GM12872 (cell line): Measurements from ENCODE around the gene SERGEF.

Source experiments
- TF ChIP-seq, protein P1 (sequence below): IDR thresholded peaks from 3 replicates; pipeline ENCODE4 v1.5.1; 2011; ENCODE audit warnings: low read depth, mild to moderate bottlenecking, low read length, moderate library complexity; ENCODE audit not compliant: insufficient read depth

SERGEF gene

DNA sequence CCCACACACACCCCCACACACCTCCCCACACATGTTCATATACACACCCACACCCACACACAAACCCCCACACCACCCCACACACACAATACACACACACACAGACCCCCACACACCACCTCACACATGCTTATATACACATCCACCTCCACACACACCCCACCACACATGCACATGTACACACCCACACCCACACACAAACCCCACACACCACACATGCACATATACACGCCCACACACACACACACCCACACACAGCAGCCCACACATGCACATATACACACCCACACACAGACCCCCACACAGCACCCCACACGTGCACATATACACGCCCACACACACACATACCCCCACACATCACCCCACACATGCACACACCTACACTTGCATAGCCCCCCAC is 249.1 kb downstream of the SERGEF start:
- TF ChIP-seq, protein P1, sequence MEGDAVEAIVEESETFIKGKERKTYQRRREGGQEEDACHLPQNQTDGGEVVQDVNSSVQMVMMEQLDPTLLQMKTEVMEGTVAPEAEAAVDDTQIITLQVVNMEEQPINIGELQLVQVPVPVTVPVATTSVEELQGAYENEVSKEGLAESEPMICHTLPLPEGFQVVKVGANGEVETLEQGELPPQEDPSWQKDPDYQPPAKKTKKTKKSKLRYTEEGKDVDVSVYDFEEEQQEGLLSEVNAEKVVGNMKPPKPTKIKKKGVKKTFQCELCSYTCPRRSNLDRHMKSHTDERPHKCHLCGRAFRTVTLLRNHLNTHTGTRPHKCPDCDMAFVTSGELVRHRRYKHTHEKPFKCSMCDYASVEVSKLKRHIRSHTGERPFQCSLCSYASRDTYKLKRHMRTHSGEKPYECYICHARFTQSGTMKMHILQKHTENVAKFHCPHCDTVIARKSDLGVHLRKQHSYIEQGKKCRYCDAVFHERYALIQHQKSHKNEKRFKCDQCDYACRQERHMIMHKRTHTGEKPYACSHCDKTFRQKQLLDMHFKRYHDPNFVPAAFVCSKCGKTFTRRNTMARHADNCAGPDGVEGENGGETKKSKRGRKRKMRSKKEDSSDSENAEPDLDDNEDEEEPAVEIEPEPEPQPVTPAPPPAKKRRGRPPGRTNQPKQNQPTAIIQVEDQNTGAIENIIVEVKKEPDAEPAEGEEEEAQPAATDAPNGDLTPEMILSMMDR: no peak

DNA sequence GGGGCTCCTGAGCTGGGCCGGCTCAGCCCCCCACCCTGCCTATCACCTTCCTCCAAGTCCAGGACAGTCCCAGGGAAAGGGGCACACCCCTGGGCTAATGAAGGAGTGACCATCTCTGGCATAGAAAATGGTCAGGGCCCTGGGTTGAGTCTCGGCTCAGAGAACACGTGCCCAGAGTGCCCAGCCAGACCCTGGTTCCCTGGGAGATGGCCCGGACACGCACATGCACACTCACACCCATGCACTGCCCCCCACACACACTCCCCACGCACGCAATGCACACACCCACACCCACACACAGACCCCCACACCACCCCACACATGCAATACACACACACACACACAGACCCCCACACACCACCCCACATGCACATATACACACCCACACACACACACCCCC is 249.6 kb downstream of the SERGEF start:
- TF ChIP-seq, protein P1: no peak

DNA sequence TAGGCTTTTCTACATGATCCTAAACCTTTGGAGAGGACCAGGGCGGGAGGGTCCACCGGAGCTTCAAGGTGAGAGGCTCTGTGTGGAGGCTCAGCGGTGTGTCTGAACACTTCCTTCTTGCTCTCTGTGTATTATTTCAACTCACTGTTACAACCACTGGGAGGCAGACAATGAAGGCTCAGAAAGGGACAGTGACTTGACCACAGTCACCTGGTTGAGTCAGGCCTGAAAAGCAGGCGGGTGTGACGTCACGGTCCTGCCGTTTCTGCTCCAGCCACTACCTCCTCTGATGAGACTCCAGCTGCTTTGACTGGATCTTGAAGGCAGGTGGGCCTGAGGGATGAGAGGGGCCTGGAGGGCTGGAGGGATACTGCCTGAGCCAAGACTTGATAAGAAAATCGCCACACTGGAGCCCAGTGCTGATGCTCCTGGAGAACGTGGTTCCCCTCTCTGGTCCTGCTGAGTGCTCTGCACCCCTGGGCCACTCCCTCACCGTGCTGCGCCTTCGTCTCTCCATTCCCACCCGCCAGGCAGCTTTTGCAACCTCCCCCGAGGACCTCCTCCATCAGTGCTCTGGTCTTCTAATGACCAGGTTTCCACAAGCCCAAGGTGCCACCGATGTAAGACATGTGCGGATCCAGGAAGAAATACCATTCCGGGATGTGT is 250.4 kb downstream of the SERGEF start:
- TF ChIP-seq, protein P1: 0 out of 3 replicates have a peak, but pooled peaks have one; percentile 26

DNA sequence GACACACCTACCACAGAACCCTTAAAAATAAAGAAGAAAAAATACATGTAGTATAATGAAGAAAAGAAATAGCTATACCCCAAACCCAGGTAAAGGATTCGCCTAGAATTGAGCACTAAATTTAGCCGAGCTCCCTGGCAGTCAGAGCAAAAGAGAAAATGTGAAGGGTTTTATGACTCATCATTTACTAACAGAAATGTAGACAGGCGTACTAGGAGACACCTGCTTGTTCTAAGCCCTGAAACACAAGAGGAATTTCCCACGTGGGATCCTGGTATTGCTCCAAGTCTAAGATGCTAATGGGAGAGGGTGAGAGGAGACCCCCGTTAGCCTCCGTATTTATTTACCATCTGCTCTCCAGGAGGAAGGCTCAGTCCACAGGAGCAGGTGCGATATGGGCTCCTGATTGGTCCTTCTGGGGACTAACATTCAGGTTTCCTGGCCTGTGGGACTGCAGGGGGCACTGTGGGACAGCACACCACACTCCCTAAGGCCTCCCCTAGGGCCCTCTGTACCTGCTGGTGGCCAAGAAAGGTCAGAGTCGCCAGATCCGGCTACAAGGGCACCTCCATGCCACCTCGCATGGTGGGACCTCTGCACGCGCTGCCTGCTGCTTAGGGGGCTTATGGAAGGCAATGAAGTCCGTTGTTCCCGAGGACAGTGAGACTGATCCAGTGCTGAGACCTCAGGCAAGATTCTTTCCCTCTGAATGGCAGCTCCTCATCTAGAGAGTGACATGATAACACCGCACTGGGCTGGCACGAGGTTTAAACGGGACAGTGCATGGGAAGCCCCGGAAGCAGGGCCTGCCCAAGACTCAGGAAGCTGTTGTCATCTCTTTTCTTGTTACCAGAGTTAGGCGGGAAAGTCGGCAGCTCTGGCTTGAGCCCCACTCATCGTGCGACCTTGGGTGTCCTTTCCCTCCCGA is 252.5 kb downstream of the SERGEF start:
- TF ChIP-seq, protein P1: peak; percentile 80

DNA sequence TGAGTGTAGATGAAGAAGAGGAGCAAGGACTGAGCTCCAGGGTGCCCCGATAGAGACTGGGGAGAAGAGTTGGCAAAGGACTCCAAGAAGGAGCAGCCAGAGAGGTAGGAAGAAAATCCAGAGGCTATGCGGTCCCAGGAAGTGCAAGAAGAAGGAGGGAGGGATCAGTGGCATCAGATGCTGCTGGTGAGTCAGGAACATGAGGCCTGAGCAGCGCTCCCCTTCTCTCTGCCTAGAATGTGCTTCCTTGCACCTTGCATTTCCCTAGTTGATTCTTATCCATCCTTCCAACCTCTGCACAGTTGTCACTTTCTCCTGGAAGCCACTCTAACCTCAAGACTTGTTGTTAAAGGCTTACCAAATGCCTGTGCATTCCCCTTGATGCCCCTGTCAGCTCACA is 257.0 kb downstream of the SERGEF start:
- TF ChIP-seq, protein P1: no peak

DNA sequence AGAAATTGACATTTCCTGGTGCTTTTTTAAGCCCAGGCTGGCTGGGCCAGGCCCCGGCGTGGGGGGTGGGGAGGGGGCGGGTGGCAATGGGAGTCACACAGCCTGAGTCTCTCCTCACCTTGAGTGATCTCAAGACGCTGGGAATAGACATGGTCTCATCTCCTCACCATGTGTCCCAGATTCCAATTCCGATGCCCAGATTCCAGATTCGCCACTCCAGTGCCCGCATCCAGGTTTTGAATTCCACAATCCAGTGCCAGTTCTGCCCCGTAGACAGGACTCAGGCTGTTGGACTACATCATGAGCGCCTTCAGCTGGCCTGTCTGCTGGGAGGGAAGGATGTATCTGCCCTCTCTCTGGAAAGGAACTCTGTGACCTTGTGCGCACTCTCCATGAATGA is 259.2 kb downstream of the SERGEF start:
- TF ChIP-seq, protein P1: no peak

DNA sequence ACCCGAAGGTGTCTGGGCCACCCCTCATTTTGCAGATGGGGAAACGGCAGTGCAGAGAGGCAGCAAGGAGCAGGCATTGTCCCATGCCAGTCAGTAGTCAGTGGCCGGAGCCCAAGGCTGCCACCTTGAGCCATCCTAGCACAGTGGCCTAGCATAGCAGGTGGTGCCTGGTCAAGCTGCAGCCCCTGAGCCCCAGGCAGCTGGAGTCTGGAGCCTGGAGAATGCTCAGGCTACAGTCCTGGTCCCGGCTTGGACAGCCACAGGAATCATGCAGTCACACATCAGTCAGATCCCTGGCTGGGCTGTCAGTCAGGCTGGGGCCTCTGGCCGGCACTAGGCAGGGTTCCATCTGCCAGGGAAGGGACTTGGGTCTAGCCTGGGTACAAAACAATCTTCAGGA is 259.7 kb downstream of the SERGEF start:
- TF ChIP-seq, protein P1: no peak
